HG03354 (cell line): Measurements from ENCODE around the gene NEGR1.
A peak's percentile ranks its signal among the peaks of the same experiment; 100 is the strongest.

Experiments
- ATAC-seq: cut with Tn5 transposase; IDR thresholded peaks from one replicate; pipeline ENCODE4 v1.9.1; 2021; ENCODE audit warnings: mild to moderate bottlenecking; ENCODE audit not compliant: unreplicated experiment, poor library complexity, severe bottlenecking

NEGR1 gene

GRCh38 chr1:72282271-72283021 lies at the start of gene NEGR1:
NEGR1 (minus strand) TSS chr1:72282539.
- peak; percentile 75 for ATAC-seq

- no peak for ATAC-seq
Measured at GRCh38 chr1:72326494-72326893, 44.2 kb upstream of the NEGR1 start.

GRCh38 chr1:72324451-72324850 lies 42.1 kb upstream of the NEGR1 start:
- no peak for ATAC-seq

- no peak for ATAC-seq
Measured at GRCh38 chr1:72322910-72323309, 40.6 kb upstream of the NEGR1 start.

DNA sequence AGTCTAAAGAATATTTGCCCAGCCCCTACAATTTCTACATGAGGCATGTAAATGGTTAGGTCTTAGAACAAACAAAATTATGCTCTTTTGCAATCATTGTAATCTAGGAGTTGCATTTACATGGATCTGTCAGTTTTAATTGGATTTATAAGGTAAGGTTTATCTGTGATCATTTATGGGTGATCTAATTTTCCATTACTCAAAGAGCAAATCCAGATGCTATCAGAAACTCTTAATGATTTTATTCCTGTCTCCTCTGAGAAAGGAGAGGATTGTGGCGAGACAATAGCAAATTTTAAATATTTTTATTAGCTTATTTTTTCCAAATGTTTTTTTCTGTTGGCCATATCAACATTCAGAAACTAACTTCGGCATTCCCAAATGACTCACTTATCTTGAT lies 14.2 kb upstream of the NEGR1 start:
- no peak for ATAC-seq

- no peak for ATAC-seq
Measured at GRCh38 chr1:72288886-72289285, 6.5 kb upstream of the NEGR1 start.

GRCh38 chr1:72286401-72286800 lies 4.1 kb upstream of the NEGR1 start:
- no peak for ATAC-seq

DNA sequence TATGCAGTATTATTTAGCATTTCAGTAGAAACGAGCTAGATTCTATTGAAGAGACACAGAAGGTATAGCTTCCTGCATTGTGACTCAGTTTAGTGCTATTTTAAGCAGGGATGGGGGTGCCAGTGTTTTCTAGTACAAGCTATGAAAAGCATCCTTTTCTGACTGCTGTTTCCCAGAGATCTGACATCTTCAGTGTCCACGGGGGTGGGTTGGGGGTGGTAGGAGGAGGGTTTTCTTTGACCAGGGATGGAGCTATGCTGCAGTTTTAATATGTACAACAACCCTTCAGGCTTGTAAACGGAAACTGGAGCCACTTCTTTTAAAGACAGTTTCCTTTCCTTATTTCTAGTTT lies 2.7 kb upstream of the NEGR1 start:
- no peak for ATAC-seq

GRCh38 chr1:72284348-72285073 lies 2.2 kb upstream of the NEGR1 start:
- ATAC-seq: peak; percentile 71

DNA sequence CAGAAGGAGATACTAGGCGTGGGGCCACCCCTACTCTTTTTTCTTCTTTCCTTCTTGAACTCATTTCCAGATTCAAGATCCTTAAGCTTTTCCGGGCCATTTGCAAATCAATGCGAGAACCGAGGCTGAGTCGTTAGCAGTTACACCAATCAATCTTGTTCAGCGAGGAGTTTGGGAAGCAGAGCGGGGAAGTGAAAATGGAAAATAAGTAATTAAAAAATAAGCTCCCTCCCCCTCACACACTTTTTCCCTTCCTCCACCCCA lies 1.7 kb upstream of the NEGR1 start:
- no peak for ATAC-seq

- ATAC-seq: no peak
Measured at GRCh38 chr1:72283307-72284083, 1.2 kb upstream of the NEGR1 start.

DNA sequence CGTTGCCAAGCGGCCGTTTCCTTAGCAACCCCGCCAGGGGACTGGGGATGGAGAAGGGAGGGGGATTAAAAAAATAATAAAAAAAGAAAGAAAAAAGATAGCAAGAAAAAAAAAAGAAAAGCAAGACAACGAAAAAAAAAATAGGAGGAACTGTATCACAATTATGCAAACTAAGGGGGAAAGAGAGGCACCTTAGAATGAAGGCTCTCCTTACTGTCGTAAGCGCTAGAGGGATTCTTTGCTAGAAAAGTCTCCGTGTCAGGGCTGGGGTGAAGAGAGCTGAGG lies 625 bp upstream of the NEGR1 start:
- peak; percentile 22 for ATAC-seq

DNA sequence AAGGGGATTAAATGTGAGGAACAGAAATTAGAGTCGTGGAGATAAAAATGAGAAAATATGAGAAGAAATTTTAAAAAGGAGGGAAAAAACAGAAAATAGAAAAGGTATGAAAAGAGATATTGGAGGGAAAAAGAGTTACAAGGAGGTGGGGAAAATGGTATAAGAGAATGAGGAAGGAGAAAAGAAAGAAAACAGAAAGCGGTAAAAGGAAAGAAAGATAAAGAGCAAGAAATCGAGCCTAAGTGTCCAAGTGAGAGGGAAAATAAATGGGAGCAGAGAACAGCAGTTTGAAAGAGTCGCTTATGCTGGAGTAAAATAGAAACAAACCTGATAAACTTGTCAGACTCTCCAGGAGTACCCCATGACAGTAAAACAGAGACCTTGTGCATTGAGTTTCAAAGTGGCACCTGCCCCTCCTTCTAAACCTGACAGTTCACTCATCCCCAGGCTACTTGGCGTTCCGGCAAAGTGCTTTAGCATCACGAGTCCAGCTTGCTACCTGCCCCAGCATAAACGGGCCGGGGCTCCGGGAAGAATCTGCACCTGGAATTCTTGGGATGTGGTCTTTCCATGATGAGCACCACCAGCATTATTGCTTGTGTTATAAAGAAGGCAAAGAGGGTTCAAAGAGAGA lies 585 bp downstream of the NEGR1 start:
- no peak for ATAC-seq

GRCh38 chr1:72281144-72281543 lies 1.2 kb downstream of the NEGR1 start:
- no peak for ATAC-seq

DNA sequence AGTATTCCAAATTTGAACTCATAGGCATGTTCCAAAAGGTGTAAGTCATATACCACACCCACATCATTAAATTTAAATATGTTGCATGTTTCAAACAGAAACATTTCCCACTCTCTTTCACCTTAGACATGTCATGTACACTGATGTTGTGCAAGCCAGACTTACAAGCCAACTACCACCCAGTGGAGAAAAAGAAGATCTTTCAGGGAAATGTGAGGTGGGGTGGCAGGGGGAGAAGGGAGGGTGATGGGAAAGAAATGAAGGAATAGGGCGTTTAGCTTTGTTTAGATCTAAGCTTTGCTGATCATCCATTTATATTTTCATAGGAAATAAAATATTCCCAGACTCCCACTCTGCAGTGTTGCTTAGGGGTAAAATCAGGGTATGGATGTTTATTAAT lies 1.6 kb downstream of the NEGR1 start:
- no peak for ATAC-seq

DNA sequence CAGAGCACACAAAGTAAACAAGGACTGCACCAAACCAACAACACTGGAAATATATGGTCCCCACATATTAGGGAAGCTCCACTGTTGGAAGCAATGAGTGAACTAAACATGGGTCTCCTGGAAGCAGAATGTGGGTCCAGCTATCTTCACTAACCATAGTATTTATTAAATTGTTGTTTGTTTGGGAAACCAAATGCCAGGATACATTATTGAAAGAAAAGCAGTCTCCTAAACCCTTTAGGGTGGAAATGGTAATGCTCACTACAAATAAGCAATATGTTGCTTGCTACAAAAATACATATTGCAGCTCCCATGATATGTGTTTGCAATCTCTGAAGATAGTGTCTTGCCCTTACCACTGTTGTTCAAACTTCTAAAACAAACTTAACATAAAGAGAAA lies 2.2 kb downstream of the NEGR1 start:
- no peak for ATAC-seq

- ATAC-seq: peak; percentile 48
Measured at GRCh38 chr1:72278461-72278860, 3.9 kb downstream of the NEGR1 start.

GRCh38 chr1:72271555-72272085 lies 10.7 kb downstream of the NEGR1 start:
- no peak for ATAC-seq

GRCh38 chr1:72262735-72263134 lies 19.6 kb downstream of the NEGR1 start:
- ATAC-seq: no peak

DNA sequence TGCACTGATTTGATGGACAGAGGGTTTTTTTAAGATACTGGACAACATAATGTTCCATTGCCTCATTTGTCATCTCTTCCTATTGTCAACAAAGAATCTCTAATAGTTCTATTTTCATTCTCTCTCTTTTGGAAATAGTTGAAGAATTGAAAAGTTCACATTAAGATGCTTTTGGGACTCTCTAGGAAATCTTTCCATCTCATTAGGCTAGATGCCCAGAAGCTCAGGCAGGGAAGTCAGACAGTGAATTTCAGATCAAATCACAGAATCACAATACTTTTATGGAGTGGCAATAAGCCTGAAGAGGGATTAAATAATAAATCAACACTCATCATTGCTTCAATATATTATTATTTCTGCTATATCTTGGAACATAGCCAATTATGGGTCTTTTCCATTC lies 29.2 kb downstream of the NEGR1 start:
- ATAC-seq: no peak

DNA sequence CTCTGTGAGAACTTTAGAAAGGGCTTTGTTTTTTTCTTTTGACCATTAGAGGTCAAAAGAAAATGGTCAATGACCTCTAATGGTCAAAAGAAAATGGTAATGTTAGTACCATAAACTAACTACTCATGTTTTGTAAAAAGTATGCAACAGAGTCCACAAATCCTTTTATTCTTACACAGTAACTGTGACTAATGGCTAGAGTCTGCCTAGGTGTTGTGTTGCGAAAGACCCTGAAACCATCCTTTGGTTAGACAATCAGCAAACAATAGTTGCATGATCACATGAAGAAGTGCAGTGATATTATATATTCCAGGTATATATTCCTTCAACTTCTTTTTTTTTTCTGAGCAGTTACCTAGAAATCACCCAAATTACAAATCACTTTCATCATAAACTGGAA lies 40.9 kb downstream of the NEGR1 start:
- ATAC-seq: no peak
